BLaER1 (cell line): ENCODE results near the gene TECTA.
A peak's percentile ranks its signal among the peaks of the same experiment; 100 is the strongest.

Source experiments
- H3K27ac ChIP-seq: shearing (Covaris generic); formaldehyde crosslinking; 2 replicates; pipeline ENCODE4 v1.8.1; 2022
- H3K27me3 ChIP-seq: shearing (Covaris generic); formaldehyde crosslinking; 2 replicates; pipeline ENCODE4 v1.8.1; 2022
- H3K36me3 ChIP-seq: shearing (Covaris generic); formaldehyde crosslinking; 2 replicates; pipeline ENCODE4 v1.8.1; 2022
- H3K4me1 ChIP-seq: shearing (Covaris generic); formaldehyde crosslinking; 2 replicates; pipeline ENCODE4 v1.8.1; 2022
- H3K4me2 ChIP-seq: shearing (Covaris generic); formaldehyde crosslinking; 2 replicates; pipeline ENCODE4 v1.8.1; 2022
- H3K4me3 ChIP-seq: shearing (Covaris generic); formaldehyde crosslinking; 2 replicates; pipeline ENCODE4 v1.8.1; 2022
- H3K9ac ChIP-seq: shearing (Covaris generic); formaldehyde crosslinking; 2 replicates; pipeline ENCODE4 v1.8.1; 2022
- H3K9me3 ChIP-seq: shearing (Covaris generic); formaldehyde crosslinking; 2 replicates; pipeline ENCODE4 v1.8.1; 2022
- H4K20me1 ChIP-seq: shearing (Covaris generic); formaldehyde crosslinking; 2 replicates; pipeline ENCODE4 v1.8.1; 2022
- Cebpa-rat ChIP-seq: shearing (Covaris generic); IDR thresholded peaks from 2 replicates; pipeline ENCODE4 v1.8.1; 2022

TECTA gene

GRCh38 chr11:121123496-121124069 lies 22.5 kb downstream of the TECTA start:
- H3K4me3 ChIP-seq, result no peak overlapping the region
- no peaks in the 10 kb centered on the region; the same call in 1 of the 2 replicates for H3K36me3 ChIP-seq
- H3K4me1 ChIP-seq, result peaks cover 11% of the 10 kb centered on the region
- H3K27ac ChIP-seq, result no peak overlapping the region
- peaks cover 21% of the 10 kb centered on the region for H3K9me3 ChIP-seq
- no peak overlapping the region for H3K4me2 ChIP-seq
- no peaks in the 10 kb centered on the region for H4K20me1 ChIP-seq
- TF ChIP-seq Cebpa-rat, result no peak
- H3K27me3 ChIP-seq, result no peaks in the 10 kb centered on the region
- no peak overlapping the region for H3K9ac ChIP-seq

DNA sequence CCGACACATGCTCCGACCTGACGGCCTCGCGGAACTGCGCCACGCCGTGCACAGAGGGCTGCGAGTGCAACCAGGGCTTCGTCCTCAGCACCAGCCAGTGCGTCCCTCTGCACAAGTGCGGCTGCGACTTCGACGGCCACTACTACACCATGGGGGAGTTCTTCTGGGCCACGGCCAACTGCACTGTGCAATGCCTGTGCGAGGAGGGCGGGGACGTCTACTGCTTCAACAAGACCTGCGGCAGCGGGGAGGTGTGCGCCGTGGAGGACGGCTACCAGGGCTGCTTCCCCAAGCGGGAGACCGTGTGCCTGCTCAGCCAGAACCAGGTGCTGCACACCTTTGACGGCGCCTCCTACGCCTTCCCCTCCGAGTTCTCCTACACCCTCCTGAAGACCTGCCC lies 26.8 kb downstream of the TECTA start:
- no peak for TF ChIP-seq Cebpa-rat
- H3K27me3 ChIP-seq, result no peaks in the 10 kb centered on the region

DNA sequence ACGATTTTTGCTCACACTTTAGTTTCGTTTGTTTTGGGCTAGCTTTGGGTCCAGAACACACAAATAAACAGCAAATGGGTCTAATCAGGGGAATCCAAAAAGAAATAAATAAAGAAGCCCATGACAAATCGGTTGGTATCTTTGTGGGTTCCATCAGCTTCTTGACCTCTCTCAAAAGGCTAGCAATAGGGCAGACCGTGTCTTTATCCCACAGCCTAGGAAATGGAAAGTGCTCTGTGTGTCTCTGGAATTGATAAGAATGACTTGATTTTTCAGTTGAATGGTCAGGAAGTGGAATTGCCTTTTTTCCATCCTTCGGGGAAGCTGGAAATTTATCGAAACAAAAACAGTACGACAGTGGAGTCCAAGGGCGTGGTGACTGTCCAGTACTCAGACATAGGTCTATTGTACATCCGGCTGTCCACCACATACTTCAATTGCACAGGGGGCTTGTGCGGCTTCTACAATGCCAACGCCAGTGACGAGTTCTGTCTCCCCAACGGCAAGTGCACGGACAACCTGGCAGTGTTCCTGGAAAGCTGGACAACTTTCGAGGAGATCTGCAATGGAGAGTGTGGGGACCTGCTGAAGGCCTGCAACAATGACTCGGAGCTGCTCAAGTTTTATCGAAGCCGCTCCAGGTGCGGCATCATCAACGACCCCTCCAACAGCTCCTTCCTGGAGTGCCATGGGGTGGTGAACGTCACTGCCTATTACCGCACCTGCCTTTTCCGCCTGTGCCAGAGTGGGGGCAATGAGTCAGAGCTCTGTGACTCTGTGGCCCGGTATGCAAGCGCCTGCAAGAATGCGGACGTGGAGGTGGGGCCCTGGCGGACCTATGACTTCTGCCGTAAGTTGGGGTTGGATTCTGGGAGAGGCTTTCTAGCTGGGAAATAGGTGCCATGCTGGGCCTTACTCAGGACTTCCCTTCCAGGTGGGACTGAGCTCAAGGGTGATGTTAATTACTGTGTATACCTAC lies 28.6 kb downstream of the TECTA start:
- no peak overlapping the region for H3K27ac ChIP-seq
- no peak overlapping the region for H3K4me3 ChIP-seq
- no peaks in the 10 kb centered on the region for H3K9me3 ChIP-seq
- no peaks in the 10 kb centered on the region for H3K36me3 ChIP-seq
- no peaks in the 10 kb centered on the region for H4K20me1 ChIP-seq
- peaks cover 14% of the 10 kb centered on the region for H3K4me1 ChIP-seq
- no peak overlapping the region for H3K4me2 ChIP-seq
- TF ChIP-seq Cebpa-rat, result no peak
- H3K27me3 ChIP-seq, result no peaks in the 10 kb centered on the region
- no peak overlapping the region for H3K9ac ChIP-seq

More for the DNA sequence above, 26.8 kb downstream of the TECTA start:
- no peak overlapping the region for H3K9ac ChIP-seq
- H3K4me3 ChIP-seq, result no peak overlapping the region
- peaks cover 11% of the 10 kb centered on the region for H3K4me1 ChIP-seq
- H3K4me2 ChIP-seq, result no peak overlapping the region
- no peak overlapping the region for H3K27ac ChIP-seq
- peaks cover 9% of the 10 kb centered on the region for H3K9me3 ChIP-seq
- no peaks in the 10 kb centered on the region for H3K36me3 ChIP-seq
- H4K20me1 ChIP-seq, result no peaks in the 10 kb centered on the region

- no peaks in the 10 kb centered on the region for H3K9me3 ChIP-seq
- TF ChIP-seq Cebpa-rat, result no peak
- H4K20me1 ChIP-seq, result no peaks in the 10 kb centered on the region
- peaks cover 14% of the 10 kb centered on the region for H3K4me1 ChIP-seq
- H3K9ac ChIP-seq, result no peak overlapping the region
- H3K36me3 ChIP-seq, result no peaks in the 10 kb centered on the region
- no peaks in the 10 kb centered on the region for H3K27me3 ChIP-seq
- H3K27ac ChIP-seq, result no peak overlapping the region
- no peak overlapping the region for H3K4me2 ChIP-seq
- no peak overlapping the region for H3K4me3 ChIP-seq
Measured at GRCh38 chr11:121131656-121132055, 30.6 kb downstream of the TECTA start.

DNA sequence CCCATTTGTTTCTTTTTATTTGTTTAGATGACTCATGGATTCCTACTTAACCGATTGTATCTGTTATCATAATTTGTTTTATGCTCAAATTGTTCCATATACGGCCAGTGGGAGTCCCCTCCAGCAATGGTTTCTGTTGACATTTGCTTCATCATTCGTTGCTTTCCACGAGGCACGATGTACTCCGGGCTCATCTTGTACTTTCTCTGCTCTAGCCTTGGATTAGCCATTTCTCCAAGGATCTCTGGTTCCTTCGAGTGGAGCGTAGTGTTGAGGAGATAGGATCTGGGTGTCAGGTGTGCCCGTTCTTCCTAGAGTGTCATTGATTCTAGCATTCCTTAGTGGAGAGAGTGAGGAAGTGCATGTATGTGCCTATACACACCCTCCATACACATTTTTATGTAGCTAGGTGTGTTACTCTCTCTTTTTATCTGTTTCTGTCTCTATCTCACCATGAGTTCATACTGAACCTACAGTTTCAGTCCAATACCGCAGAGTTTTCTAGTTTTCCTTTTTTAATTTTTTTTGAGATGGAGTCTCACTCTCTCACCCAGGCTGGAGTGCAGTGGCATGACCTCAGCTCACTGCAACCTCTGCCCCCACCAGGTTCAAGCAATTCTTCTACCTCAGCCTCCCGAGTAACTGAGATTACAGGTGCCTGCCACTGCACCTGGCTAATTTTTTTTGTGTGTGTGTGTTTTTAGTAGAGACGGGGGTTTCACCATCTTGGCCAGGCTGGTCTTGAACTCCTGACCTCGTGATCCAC lies 31.4 kb downstream of the TECTA start:
- no peak overlapping the region for H3K27ac ChIP-seq
- no peak for TF ChIP-seq Cebpa-rat
- no peaks in the 10 kb centered on the region for H3K36me3 ChIP-seq
- H3K4me3 ChIP-seq, result no peak overlapping the region
- H3K9ac ChIP-seq, result no peak overlapping the region
- H3K4me2 ChIP-seq, result no peak overlapping the region
- H3K27me3 ChIP-seq, result no peaks in the 10 kb centered on the region
- H3K9me3 ChIP-seq, result no peaks in the 10 kb centered on the region
- peaks cover 14% of the 10 kb centered on the region for H3K4me1 ChIP-seq
- no peaks in the 10 kb centered on the region for H4K20me1 ChIP-seq

GRCh38 chr11:121134741-121135312 lies 33.8 kb downstream of the TECTA start:
- no peaks in the 10 kb centered on the region for H3K27me3 ChIP-seq
- no peak overlapping the region for H3K4me3 ChIP-seq

GRCh38 chr11:121137005-121137404 lies 36.0 kb downstream of the TECTA start:
- Histone ChIP-seq H3K36me3 (no peaks in the 10 kb centered on the region), H3K9ac (no peak overlapping the region)
- no peak for TF ChIP-seq Cebpa-rat

More at GRCh38 chr11:121134741-121135312, 33.8 kb downstream of the TECTA start:
- Histone ChIP-seq H3K36me3 (no peaks in the 10 kb centered on the region), H3K4me2 (peak overlapping the region; percentile 5; the same call in 1 of the 2 replicates), H3K9me3 (no peaks in the 10 kb centered on the region), H3K9ac (no peak overlapping the region), H4K20me1 (no peaks in the 10 kb centered on the region), H3K27ac (no peak overlapping the region), H3K4me1 (peaks cover 14% of the 10 kb centered on the region)
- TF ChIP-seq Cebpa-rat, result no peak

GRCh38 chr11:121138259-121138658 lies 37.2 kb downstream of the TECTA start:
- H4K20me1 ChIP-seq, result no peaks in the 10 kb centered on the region
- H3K36me3 ChIP-seq, result no peaks in the 10 kb centered on the region
- no peaks in the 10 kb centered on the region for H3K9me3 ChIP-seq
- no peak for TF ChIP-seq Cebpa-rat
- no peaks in the 10 kb centered on the region for H3K27me3 ChIP-seq
- H3K4me1 ChIP-seq, result peaks cover 10% of the 10 kb centered on the region
- H3K9ac ChIP-seq, result no peak overlapping the region
- H3K4me3 ChIP-seq, result no peak overlapping the region
- H3K4me2 ChIP-seq, result no peak overlapping the region
- no peak overlapping the region for H3K27ac ChIP-seq

More at GRCh38 chr11:121137005-121137404, 36.0 kb downstream of the TECTA start:
- Histone ChIP-seq H3K4me2 (no peak overlapping the region), H3K9me3 (no peaks in the 10 kb centered on the region), H3K27ac (no peak overlapping the region), H3K27me3 (no peaks in the 10 kb centered on the region), H4K20me1 (no peaks in the 10 kb centered on the region), H3K4me1 (peaks cover 14% of the 10 kb centered on the region), H3K4me3 (no peak overlapping the region)

DNA sequence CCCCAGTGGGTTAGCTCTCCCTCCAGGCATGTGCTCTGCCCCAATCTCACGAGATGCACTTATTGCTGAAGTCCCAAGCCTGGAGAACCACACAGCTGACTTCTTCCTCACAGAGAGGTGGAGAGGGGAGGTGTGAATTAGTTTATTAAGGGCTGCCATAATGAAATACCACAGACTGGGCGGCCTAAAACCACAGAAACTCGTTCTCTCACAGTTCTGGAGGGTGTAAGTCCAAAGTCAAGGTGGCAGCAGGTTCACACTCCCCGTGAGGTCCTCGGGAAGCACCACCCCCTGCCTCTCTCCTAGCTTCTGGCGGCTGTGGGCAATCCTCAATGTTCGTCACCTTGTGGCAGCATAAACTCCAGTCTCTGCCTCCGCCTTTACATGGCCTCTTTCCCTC lies 39.3 kb downstream of the TECTA start:
- peaks cover 14% of the 10 kb centered on the region for H3K4me1 ChIP-seq
- no peaks in the 10 kb centered on the region for H3K36me3 ChIP-seq
- no peaks in the 10 kb centered on the region for H4K20me1 ChIP-seq
- no peaks in the 10 kb centered on the region for H3K9me3 ChIP-seq
- no peaks in the 10 kb centered on the region for H3K27me3 ChIP-seq
- no peak overlapping the region for H3K27ac ChIP-seq
- no peak overlapping the region for H3K4me2 ChIP-seq
- H3K9ac ChIP-seq, result no peak overlapping the region
- no peak overlapping the region for H3K4me3 ChIP-seq
- no peak for TF ChIP-seq Cebpa-rat
